ENCODE measurements around the gene PHACTR4.

Gene PHACTR4

GRCh38 chr1:28394136-28394535, 24.6 kb downstream of the PHACTR4 start:
- no peak overlapping the region for H3K4me3 ChIP-seq (ENCODE audit: low read depth, low read length)
- TF ChIP-seq, protein P1, sequence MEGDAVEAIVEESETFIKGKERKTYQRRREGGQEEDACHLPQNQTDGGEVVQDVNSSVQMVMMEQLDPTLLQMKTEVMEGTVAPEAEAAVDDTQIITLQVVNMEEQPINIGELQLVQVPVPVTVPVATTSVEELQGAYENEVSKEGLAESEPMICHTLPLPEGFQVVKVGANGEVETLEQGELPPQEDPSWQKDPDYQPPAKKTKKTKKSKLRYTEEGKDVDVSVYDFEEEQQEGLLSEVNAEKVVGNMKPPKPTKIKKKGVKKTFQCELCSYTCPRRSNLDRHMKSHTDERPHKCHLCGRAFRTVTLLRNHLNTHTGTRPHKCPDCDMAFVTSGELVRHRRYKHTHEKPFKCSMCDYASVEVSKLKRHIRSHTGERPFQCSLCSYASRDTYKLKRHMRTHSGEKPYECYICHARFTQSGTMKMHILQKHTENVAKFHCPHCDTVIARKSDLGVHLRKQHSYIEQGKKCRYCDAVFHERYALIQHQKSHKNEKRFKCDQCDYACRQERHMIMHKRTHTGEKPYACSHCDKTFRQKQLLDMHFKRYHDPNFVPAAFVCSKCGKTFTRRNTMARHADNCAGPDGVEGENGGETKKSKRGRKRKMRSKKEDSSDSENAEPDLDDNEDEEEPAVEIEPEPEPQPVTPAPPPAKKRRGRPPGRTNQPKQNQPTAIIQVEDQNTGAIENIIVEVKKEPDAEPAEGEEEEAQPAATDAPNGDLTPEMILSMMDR (IDR thresholded peaks at IDR 0.05; ENCODE audit: borderline replicate concordance, insufficient read depth, low read depth, low read length): no peak

DNA sequence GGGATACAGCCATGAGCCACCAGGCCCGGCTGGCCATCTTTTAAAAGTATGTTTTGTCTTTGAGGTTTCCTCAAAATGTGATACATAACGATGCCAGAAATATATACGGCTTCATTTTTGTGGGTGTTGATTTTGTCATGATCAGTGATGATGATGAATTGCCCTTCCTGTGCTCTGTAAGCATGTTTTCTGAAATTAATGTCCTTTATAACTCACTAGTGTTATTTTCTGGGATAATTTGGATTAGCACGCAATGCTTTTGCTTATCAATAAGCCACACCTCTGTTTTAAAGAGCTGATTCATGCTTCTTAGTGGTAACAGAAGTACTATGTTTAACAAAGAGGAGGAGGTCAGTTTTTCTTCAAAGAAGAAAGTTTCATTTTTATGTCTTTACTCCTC, 25.6 kb downstream of the PHACTR4 start:
- TF ChIP-seq, protein P1 (IDR thresholded peaks at IDR 0.05; ENCODE audit: borderline replicate concordance, insufficient read depth, low read depth, low read length): no peak
- H3K4me3 ChIP-seq (ENCODE audit: low read depth, low read length): no peak overlapping the region

DNA sequence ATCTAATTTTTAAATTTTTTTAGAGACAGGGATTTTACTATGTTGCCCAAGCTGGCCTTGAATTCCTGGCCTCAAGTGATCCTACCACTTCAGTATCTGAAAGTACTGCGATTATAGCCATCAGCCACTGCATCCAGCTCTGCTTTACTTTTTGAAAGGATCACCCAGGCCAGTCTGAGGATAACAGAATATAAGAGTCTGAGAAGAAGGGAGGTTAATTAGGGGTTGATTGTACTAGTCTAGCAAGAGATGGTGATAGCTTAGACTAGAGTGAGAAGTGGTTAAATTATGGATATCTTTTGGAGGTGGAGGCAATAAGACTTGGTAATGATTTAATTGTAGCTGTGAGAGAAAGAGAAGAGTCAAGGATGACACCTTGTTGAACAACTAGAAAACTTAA, 32.2 kb downstream of the PHACTR4 start:
- no peak overlapping the region for H3K4me3 ChIP-seq (ENCODE audit: low read depth, low read length)
- TF ChIP-seq, protein P1 (IDR thresholded peaks at IDR 0.05; ENCODE audit: borderline replicate concordance, insufficient read depth, low read depth, low read length): no peak

DNA sequence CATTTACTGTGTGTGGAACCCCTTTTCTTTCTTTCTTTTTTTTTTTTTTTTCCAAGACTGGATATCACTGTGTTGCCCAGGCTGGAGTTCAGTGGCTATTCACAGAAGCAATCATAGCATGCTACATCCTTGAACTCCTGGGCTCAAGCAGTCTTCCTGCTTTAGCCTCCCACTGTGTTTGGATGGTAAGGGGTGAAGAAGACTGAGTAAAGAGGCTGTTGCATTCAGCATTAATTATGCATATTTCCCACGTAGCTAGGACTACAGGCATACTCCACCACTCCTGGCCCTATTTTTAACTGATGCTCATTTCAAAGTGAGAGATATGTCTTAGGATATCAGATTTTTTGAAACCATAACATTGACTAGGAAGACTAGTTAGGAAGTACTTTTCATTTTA, 39.5 kb downstream of the PHACTR4 start:
- TF ChIP-seq, protein P1 (IDR thresholded peaks at IDR 0.05; ENCODE audit: borderline replicate concordance, insufficient read depth, low read depth, low read length): no peak
- no peak overlapping the region for H3K4me3 ChIP-seq (ENCODE audit: low read depth, low read length)

GRCh38 chr1:28411656-28412055, 42.1 kb downstream of the PHACTR4 start:
- no peak overlapping the region for H3K4me3 ChIP-seq (ENCODE audit: low read depth, low read length)
- TF ChIP-seq, protein P1 (IDR thresholded peaks at IDR 0.05; ENCODE audit: borderline replicate concordance, insufficient read depth, low read depth, low read length): no peak

DNA sequence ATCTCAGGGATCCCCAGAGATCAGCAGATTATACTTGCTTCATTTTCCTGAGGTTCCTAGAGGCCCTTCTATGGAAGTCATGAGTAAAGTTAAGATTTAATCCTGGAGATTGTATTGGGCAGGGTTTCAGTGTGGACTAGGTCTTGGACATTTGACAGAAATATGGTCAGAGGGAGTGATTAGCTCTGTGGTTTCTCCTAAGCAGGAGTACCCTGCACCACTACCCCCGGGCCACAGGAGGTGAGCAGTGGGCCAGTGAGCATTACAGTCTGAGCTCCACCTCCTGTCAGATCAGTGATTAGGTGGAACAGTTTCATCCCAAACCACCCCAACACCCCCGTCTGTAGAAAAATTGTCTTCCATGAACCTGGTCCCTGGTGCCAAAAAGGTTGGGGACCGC, 43.2 kb downstream of the PHACTR4 start:
- TF ChIP-seq, protein P1 (IDR thresholded peaks at IDR 0.05; ENCODE audit: borderline replicate concordance, insufficient read depth, low read depth, low read length): no peak
- H3K4me3 ChIP-seq (ENCODE audit: low read depth, low read length): no peak overlapping the region

GRCh38 chr1:28416509-28417194, 47.1 kb downstream of the PHACTR4 start:
- TF ChIP-seq, protein P1 (IDR thresholded peaks at IDR 0.05; ENCODE audit: borderline replicate concordance, insufficient read depth, low read depth, low read length): no peak
- no peak overlapping the region for H3K4me3 ChIP-seq (ENCODE audit: low read depth, low read length)
